ENCODE results near the gene PPIL6. TPM values are rescaled to one million over a fixed set of nuclear protein-coding genes. Genes with fewer than 3 reads are reported as not detected.

Gene PPIL6
- total RNA-seq, 2 experiments from 2014 or later: 0.84 to 1.3 TPM

GRCh38 chr6:109363753-109364152 lies 76.7 kb downstream of the PPIL6 start:
- ChIA-PET CTCF (no interaction called here), POLR2A (interaction anchor here (2.8 kb wide), 1 partner anchor 19 kb away, joined by 18 read pairs; the partner anchor contains the start of gene CD164)
- Histone ChIP-seq H3K36me3 (ENCODE audit: insufficient read depth, low read length) (peaks cover 76% of the 10 kb centered on the region), H3K9me3 (ENCODE audit: control insufficient read depth in 1 of 2, insufficient read depth in 1 of 2, low read length in 2 of 2) (no peaks in the 10 kb centered on the region), H3K4me3 (ENCODE audit: low read length) (no peak overlapping the region), H3K4me1 (ENCODE audit: insufficient read depth, low read length) (no peaks in the 10 kb centered on the region), H3K27me3 (ENCODE audit: control insufficient read depth in 1 of 2, insufficient read depth in 2 of 2, low read length in 2 of 2) (no peaks in the 10 kb centered on the region), H3K27ac (ENCODE audit: low read depth in 1 of 2, low read length in 2 of 2) (no peak overlapping the region)
- H3K27ac Mint-ChIP-seq: no peak overlapping the region
- no peak for ATAC-seq (ENCODE audit: poor library complexity)
- H3K4me1 Mint-ChIP-seq (ENCODE audit: low read depth): peaks cover 33% of the 10 kb centered on the region
- no peak for TF ChIP-seq CTCF (IDR thresholded peaks at IDR 0.05)
- intact Hi-C loops (cut with DNase I, micrococcal nuclease): no loop called here
- no peak for DNase-seq
- H3K9me3 Mint-ChIP-seq: no peaks in the 10 kb centered on the region
- no peaks in the 10 kb centered on the region for H3K27me3 Mint-ChIP-seq
- peaks cover 98% of the 10 kb centered on the region for H3K36me3 Mint-ChIP-seq (ENCODE audit: low read depth)
- H3K4me3 Mint-ChIP-seq: no peak overlapping the region

- no peaks in the 10 kb centered on the region for H3K27me3 ChIP-seq (ENCODE audit: control insufficient read depth in 1 of 2, insufficient read depth in 2 of 2, low read length in 2 of 2)
- H3K4me3 ChIP-seq (ENCODE audit: low read length): no peak overlapping the region
- H3K9me3 ChIP-seq (ENCODE audit: control insufficient read depth in 1 of 2, insufficient read depth in 1 of 2, low read length in 2 of 2): no peaks in the 10 kb centered on the region
- Mint-ChIP-seq H3K4me3 (no peak overlapping the region), H3K36me3 (ENCODE audit: low read depth) (peaks cover 98% of the 10 kb centered on the region), H3K9me3 (no peaks in the 10 kb centered on the region), H3K4me1 (ENCODE audit: low read depth) (peaks cover 27% of the 10 kb centered on the region), H3K27me3 (no peaks in the 10 kb centered on the region), H3K27ac (no peak overlapping the region)
- no peak overlapping the region for H3K27ac ChIP-seq (ENCODE audit: low read depth in 1 of 2, low read length in 2 of 2)
- ChIA-PET CTCF (no interaction called here), POLR2A (interaction anchor here (2.8 kb wide), 1 partner anchor 20 kb away, joined by 18 read pairs; the partner anchor contains the start of gene CD164)
- intact Hi-C loops (cut with DNase I, micrococcal nuclease): no loop called here
- no peak for TF ChIP-seq CTCF (IDR thresholded peaks at IDR 0.05)
- no peak for DNase-seq
- no peak for ATAC-seq (ENCODE audit: poor library complexity)
- no peaks in the 10 kb centered on the region for H3K4me1 ChIP-seq (ENCODE audit: insufficient read depth, low read length)
- peaks cover 74% of the 10 kb centered on the region for H3K36me3 ChIP-seq (ENCODE audit: insufficient read depth, low read length)
Observed at GRCh38 chr6:109362102-109362884, 78.1 kb downstream of the PPIL6 start.

GRCh38 chr6:109360791-109361190 lies 79.6 kb downstream of the PPIL6 start:
- TF ChIP-seq CTCF (IDR thresholded peaks at IDR 0.05): no peak
- intact Hi-C loops (cut with DNase I, micrococcal nuclease): no loop called here
- Histone ChIP-seq H3K36me3 (ENCODE audit: insufficient read depth, low read length) (peaks cover 75% of the 10 kb centered on the region), H3K9me3 (ENCODE audit: control insufficient read depth in 1 of 2, insufficient read depth in 1 of 2, low read length in 2 of 2) (peaks cover 0 to 12% of the 10 kb centered on the region in 2 experiments), H3K4me3 (ENCODE audit: low read length) (no peak overlapping the region), H3K27me3 (ENCODE audit: control insufficient read depth in 1 of 2, insufficient read depth in 2 of 2, low read length in 2 of 2) (no peaks in the 10 kb centered on the region), H3K27ac (ENCODE audit: low read depth in 1 of 2, low read length in 2 of 2) (no peak overlapping the region), H3K4me1 (ENCODE audit: insufficient read depth, low read length) (no peaks in the 10 kb centered on the region)
- ChIA-PET CTCF (no interaction called here), POLR2A (no interaction called here)
- no peak for DNase-seq
- H3K27ac Mint-ChIP-seq: no peak overlapping the region
- no peak for ATAC-seq (ENCODE audit: poor library complexity)
- H3K4me1 Mint-ChIP-seq (ENCODE audit: low read depth): peaks cover 21% of the 10 kb centered on the region
- H3K36me3 Mint-ChIP-seq (ENCODE audit: low read depth): peaks cover 98% of the 10 kb centered on the region
- no peaks in the 10 kb centered on the region for H3K27me3 Mint-ChIP-seq
- H3K9me3 Mint-ChIP-seq: no peaks in the 10 kb centered on the region
- H3K4me3 Mint-ChIP-seq: no peak overlapping the region

Data from CD4-positive, alpha-beta T cell (primary cell).